Measurements from ENCODE around the gene RMND1. TPM values are rescaled to one million over a fixed set of nuclear protein-coding genes. Genes with fewer than 3 reads are reported as not detected.
A peak's percentile ranks its signal among the peaks of the same experiment; 100 is the strongest.

The RMND1 gene, protein sequence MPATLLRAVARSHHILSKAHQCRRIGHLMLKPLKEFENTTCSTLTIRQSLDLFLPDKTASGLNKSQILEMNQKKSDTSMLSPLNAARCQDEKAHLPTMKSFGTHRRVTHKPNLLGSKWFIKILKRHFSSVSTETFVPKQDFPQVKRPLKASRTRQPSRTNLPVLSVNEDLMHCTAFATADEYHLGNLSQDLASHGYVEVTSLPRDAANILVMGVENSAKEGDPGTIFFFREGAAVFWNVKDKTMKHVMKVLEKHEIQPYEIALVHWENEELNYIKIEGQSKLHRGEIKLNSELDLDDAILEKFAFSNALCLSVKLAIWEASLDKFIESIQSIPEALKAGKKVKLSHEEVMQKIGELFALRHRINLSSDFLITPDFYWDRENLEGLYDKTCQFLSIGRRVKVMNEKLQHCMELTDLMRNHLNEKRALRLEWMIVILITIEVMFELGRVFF
- 16.9 TPM for polyA plus RNA-seq (2012; ENCODE audit: low read depth, missing spikeins)

DNA sequence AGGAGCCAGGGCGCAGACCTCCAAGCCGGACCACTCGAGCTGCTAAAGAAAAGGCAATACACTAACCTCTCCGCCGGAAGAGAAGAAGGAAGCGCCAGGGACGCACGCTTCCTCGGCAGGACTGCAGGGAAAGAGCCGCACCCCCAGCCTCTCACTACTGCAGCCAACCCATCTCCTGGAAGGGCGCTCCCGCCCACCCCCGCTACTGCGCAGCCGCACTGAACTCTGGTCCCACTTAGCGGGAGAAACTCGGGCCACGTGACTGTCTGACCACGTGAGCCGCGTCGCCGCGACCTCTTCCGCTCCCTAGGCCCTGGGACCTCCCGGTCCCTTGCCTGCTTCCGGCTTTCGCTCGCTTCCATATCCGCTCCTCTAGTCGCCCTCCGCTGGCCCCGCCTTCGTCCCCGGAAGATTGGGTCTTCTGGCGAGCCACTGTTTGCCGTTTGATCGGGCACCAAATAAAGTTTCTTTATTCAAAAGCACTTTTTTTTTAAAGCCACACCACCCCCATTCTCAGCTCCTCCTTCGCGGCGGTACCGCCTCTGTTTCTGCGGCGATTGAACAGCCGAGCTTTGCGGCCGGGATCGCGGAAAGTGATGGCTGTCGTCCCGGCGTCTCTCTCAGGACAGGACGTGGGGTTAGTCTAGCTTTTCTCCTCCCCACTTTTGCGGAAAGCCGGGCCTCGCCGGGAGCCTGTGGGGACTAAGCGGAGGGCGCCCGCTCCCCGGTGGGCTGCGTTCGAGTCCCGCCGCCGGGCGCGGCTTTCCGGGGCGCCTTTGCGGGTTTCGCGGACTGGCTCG lies at the start of gene RMND1:
RMND1 (minus strand) TSS at position 177 of the 800 bp plus-strand sequence. CDS start 6,315 bp downstream, outside the sequence.
- peak; percentile 91 for DNase-seq (ENCODE audit: insufficient read length, low spot score)
- TF ChIP-seq POU2F2 (IDR thresholded peaks at IDR 0.05; ENCODE audit: low read depth, low read length): peak; percentile 43
- peak; percentile 58 for TF ChIP-seq SPI1 (IDR thresholded peaks at IDR 0.05; ENCODE audit: low read depth, low read length)
- peak; percentile 71; the same call in 1 of the 2 replicates for TF ChIP-seq POLR2A (IDR thresholded peaks at IDR 0.05; ENCODE audit: low read depth, low read length)
- peak; percentile 67 for TF ChIP-seq POLR2AphosphoS5 (IDR thresholded peaks at IDR 0.05; ENCODE audit: low read depth, low read length)
- TF ChIP-seq PAX5 (IDR thresholded peaks at IDR 0.05; ENCODE audit: insufficient read depth, low read length, severe bottlenecking): peak; percentile 74
- peak; percentile 68 for TF ChIP-seq TAF1 (IDR thresholded peaks at IDR 0.05; ENCODE audit: low read depth, low read length)
- FAIRE-seq: peak; percentile 98

DNA sequence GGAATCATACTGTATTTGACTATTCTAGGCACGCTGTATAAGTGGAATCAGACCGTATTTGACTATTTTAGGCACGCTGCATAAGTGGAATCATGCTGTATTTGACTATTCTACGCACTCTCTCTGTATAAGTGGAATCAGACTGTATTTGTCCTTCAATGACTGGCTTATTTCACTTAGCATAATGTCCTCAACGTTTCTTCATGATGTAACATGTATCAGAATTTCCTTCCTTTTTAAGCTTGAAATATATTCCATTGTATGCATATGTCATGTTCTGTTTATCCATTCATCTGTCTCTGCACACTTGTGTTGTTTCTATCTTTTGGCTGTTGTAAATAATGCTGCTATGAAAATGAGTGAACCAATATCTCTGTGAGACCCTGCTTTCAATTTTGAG lies 47.6 kb upstream of the RMND1 start:
- no peak for FAIRE-seq
- no peak for TF ChIP-seq SPI1 (IDR thresholded peaks at IDR 0.05; ENCODE audit: low read depth, low read length)
- no peak for TF ChIP-seq POLR2AphosphoS5 (IDR thresholded peaks at IDR 0.05; ENCODE audit: low read depth, low read length)
- no peak for TF ChIP-seq TAF1 (IDR thresholded peaks at IDR 0.05; ENCODE audit: low read depth, low read length)
- no peak for TF ChIP-seq POU2F2 (IDR thresholded peaks at IDR 0.05; ENCODE audit: low read depth, low read length)
- TF ChIP-seq PAX5 (IDR thresholded peaks at IDR 0.05; ENCODE audit: insufficient read depth, low read length, severe bottlenecking): no peak
- no peak for TF ChIP-seq POLR2A (IDR thresholded peaks at IDR 0.05; ENCODE audit: low read depth, low read length)

DNA sequence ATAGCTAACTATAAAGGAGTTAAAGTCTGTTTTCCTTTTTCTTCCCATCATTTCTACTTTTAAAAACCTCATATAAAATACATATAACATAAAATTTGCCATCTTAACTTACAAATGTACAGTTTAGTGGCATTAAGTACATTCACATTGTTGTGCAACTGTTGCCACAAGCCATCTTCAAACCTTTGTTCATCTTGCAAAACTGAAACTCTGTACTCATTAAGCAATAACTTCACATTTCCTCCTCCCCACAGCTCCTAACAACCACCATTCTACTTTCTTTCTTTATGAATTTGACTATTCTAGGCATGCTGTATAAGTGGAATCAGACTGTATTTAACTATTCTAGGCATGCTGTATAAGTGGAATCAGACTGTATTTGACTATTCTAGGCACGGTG lies 46.4 kb upstream of the RMND1 start:
- DNase-seq (ENCODE audit: insufficient read length, low spot score) (no peak), FAIRE-seq (peak; percentile 56)
- TF ChIP-seq SPI1 (IDR thresholded peaks at IDR 0.05; ENCODE audit: low read depth, low read length): no peak
- TF ChIP-seq POU2F2 (IDR thresholded peaks at IDR 0.05; ENCODE audit: low read depth, low read length): no peak
- no peak for TF ChIP-seq TAF1 (IDR thresholded peaks at IDR 0.05; ENCODE audit: low read depth, low read length)
- TF ChIP-seq POLR2A (IDR thresholded peaks at IDR 0.05; ENCODE audit: low read depth, low read length): no peak
- TF ChIP-seq POLR2AphosphoS5 (IDR thresholded peaks at IDR 0.05; ENCODE audit: low read depth, low read length): no peak
- no peak for TF ChIP-seq PAX5 (IDR thresholded peaks at IDR 0.05; ENCODE audit: insufficient read depth, low read length, severe bottlenecking)

More for the DNA sequence above, 47.6 kb upstream of the RMND1 start:
- DNase-seq (ENCODE audit: insufficient read length, low spot score): no peak

DNA sequence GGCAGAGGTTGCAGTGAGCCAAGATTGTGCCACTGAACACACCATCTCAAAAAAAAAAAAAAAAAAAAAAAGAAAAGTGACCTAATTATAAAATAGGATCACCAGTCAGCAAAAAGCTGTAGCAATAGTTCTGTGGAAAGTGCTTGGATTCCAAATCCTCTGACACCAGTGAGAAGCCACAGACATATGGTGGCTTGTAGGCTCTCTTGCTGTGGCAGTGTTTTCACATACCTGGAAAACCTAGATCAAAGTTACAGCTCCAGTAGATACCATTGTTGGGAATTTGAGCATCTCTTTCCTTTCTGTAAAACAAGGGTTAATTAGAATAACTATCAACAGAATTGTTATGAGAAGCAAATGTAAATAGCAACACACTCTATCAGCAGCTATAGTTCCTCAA lies 46.0 kb upstream of the RMND1 start:
- no peak for DNase-seq (ENCODE audit: insufficient read length, low spot score)
- no peak for FAIRE-seq
- TF ChIP-seq POU2F2 (IDR thresholded peaks at IDR 0.05; ENCODE audit: low read depth, low read length): no peak
- TF ChIP-seq PAX5 (IDR thresholded peaks at IDR 0.05; ENCODE audit: insufficient read depth, low read length, severe bottlenecking): no peak
- no peak for TF ChIP-seq POLR2A (IDR thresholded peaks at IDR 0.05; ENCODE audit: low read depth, low read length)

DNA sequence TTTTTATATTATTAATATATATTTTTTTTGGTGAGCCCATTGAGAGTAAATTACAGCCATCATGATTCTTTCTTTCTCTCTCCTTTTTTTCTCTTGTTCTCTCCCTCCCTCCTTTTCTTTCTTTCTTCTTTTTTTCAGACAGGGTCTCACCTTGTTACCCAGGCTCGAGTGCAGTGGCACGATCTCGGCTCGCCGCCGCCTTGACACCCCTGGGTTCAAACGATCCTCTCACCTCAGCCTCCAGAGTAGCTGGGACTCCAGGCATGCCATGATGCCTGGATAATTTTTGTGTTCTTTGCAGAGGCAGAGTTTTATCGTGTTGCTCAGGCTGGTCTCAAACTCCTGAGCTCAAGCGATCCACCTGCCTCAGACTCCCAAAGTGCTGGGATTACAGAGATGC lies 43.5 kb upstream of the RMND1 start:
- TF ChIP-seq POU2F2 (IDR thresholded peaks at IDR 0.05; ENCODE audit: low read depth, low read length) (no peak), SPI1 (IDR thresholded peaks at IDR 0.05; ENCODE audit: low read depth, low read length) (no peak), POLR2AphosphoS5 (IDR thresholded peaks at IDR 0.05; ENCODE audit: low read depth, low read length) (no peak), POLR2A (IDR thresholded peaks at IDR 0.05; ENCODE audit: low read depth, low read length) (no peak), TAF1 (IDR thresholded peaks at IDR 0.05; ENCODE audit: low read depth, low read length) (no peak), PAX5 (IDR thresholded peaks at IDR 0.05; ENCODE audit: insufficient read depth, low read length, severe bottlenecking) (no peak)
- FAIRE-seq (no peak), DNase-seq (ENCODE audit: insufficient read length, low spot score) (no peak)

DNA sequence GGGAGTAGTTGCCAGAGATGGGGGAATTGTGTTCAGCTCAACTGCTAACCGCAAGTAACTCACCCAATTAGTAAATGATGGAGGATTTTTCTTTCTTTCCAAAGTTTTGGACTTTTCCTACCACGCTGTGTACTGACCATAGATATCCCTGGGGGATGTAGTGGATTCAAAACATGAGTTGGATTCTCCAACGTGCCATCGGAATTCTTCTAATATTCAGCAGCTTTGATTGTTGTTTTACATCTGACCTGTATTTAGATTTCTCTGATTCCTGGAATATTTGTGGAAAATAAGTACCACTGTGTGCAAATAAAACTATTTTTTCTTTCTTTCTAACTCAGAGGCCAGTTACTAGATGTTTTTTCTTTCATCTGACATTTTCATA lies 43.0 kb upstream of the RMND1 start:
- DNase-seq (ENCODE audit: insufficient read length, low spot score) (no peak), FAIRE-seq (no peak)
- TF ChIP-seq PAX5 (IDR thresholded peaks at IDR 0.05; ENCODE audit: insufficient read depth, low read length, severe bottlenecking) (no peak), POLR2AphosphoS5 (IDR thresholded peaks at IDR 0.05; ENCODE audit: low read depth, low read length) (no peak), TAF1 (IDR thresholded peaks at IDR 0.05; ENCODE audit: low read depth, low read length) (no peak), SPI1 (IDR thresholded peaks at IDR 0.05; ENCODE audit: low read depth, low read length) (no peak), POU2F2 (IDR thresholded peaks at IDR 0.05; ENCODE audit: low read depth, low read length) (no peak), POLR2A (IDR thresholded peaks at IDR 0.05; ENCODE audit: low read depth, low read length) (no peak)

DNA sequence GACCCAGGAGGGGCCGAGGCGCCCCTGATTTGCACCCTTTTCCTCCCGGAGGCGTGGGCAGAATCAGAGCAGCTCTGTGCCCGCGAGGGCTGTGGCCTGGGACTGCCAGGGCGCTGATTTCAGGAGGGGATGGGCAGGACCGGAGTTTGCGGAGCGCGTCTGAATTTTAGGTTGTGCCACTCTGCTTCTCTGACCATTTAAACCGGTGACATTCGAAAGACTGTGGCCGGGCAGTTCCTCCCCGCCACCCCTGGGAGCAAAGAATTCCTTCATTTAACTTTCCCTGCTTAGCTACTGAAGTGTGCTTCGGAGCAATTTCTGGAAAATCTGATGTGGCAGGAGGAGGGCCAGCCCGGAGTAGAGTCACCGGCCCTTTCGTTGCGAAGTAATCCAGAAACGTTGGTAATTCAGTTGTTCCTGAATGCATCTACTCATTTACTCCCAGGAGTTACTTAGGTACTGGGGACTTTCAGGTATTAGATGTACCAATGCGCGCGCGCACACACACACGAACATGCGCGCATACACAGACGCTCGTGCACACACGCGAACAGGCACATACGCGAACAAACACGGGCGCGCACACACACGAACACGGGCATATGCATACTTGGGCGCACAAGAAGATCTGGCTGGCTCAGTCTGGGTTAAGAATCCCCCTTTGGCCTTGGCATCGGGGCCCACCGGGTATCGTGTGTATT lies 42.5 kb upstream of the RMND1 start:
- FAIRE-seq: no peak
- TF ChIP-seq POLR2AphosphoS5 (IDR thresholded peaks at IDR 0.05; ENCODE audit: low read depth, low read length): no peak
- TF ChIP-seq SPI1 (IDR thresholded peaks at IDR 0.05; ENCODE audit: low read depth, low read length): no peak
- no peak for TF ChIP-seq POU2F2 (IDR thresholded peaks at IDR 0.05; ENCODE audit: low read depth, low read length)
- TF ChIP-seq PAX5 (IDR thresholded peaks at IDR 0.05; ENCODE audit: insufficient read depth, low read length, severe bottlenecking): no peak
- no peak for TF ChIP-seq POLR2A (IDR thresholded peaks at IDR 0.05; ENCODE audit: low read depth, low read length)
- no peak for TF ChIP-seq TAF1 (IDR thresholded peaks at IDR 0.05; ENCODE audit: low read depth, low read length)
- no peak for DNase-seq (ENCODE audit: insufficient read length, low spot score)

DNA sequence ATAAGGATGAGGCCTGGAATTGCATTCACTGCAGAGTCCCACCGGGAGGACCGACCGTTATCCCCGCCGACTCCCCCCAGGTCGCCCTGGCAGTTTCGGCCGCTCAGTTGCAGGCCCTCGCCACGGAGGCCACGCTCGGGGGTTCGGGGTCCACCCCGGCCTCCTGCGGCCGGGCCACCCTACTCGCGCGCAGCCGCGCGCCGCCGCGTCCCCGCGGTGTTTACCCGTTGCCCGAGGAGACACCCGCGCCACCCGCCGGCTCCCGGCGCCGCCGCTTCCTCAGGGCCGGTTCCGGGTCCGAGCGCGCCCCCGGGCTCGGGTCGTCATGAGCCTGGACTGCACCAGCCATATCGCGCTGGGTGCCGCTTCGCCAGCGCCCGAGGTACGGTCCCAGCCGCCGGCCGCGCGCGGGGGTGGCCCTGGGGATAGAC lies 41.9 kb upstream of the RMND1 start, which contains the start of gene CCDC170:
CCDC170 (plus strand) TSS at position 214 of the 431 bp plus-strand sequence; CDS start at position 326, 112 bp downstream.
- no peak for TF ChIP-seq TAF1 (IDR thresholded peaks at IDR 0.05; ENCODE audit: low read depth, low read length)
- no peak for TF ChIP-seq PAX5 (IDR thresholded peaks at IDR 0.05; ENCODE audit: insufficient read depth, low read length, severe bottlenecking)
- no peak for TF ChIP-seq POU2F2 (IDR thresholded peaks at IDR 0.05; ENCODE audit: low read depth, low read length)
- no peak for TF ChIP-seq POLR2AphosphoS5 (IDR thresholded peaks at IDR 0.05; ENCODE audit: low read depth, low read length)
- no peak for TF ChIP-seq SPI1 (IDR thresholded peaks at IDR 0.05; ENCODE audit: low read depth, low read length)
- no peak for TF ChIP-seq POLR2A (IDR thresholded peaks at IDR 0.05; ENCODE audit: low read depth, low read length)
- no peak for FAIRE-seq

More for the DNA sequence above, 41.9 kb upstream of the RMND1 start, which contains the start of gene CCDC170:
- peak; percentile 23 for DNase-seq (ENCODE audit: insufficient read length, low spot score)

Data from GM12891 (cell line).